NCI-H748 (cell line): ENCODE measurements around the gene NDUFS6.

Source experiments
- DNase-seq: peaks from one replicate; lab custom pipeline; 2025; ENCODE audit not compliant: unreplicated experiment; lab: John Stamatoyannopoulos, UW

Gene NDUFS6

DNA sequence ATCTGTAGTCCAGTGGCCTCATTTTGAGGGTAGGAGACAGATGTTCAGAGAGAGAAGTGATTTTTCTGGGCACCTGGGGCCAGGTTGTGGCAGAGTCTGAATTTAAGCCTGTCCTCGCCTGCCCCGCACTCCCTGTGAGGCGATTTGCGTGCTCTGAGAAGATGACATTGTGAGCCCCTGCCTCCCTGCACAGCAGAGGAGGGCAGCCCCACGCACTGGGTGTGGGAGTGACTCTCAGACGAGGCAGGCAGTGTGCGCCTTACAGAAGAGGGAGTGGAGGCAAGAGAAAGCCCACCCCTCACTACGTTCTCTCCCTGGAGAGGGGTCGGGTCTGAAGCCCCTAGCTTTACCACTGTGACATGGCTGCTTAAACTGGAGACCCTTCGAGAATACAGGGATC lies 45.8 kb downstream of the NDUFS6 start:
- no peak for DNase-seq

DNA sequence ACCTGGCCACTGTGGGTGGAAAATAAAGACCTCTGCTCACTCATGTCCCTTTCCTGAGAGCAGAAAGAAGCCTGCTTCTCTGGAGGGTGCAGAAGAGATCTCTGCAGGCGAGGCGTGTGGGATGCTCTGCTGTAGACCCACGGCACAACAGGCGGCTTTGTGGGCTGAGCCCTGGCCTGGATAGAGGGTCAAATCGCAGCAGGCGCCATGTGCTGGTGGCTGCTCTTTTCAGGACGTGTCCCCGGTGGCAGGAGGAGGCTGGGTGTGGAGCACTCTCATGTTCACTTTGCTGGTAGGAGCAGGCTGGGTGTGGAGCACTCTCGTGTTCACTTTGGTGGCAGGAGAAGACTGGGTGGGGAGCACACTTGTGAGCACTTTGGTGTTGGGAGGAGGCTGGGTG lies 46.4 kb downstream of the NDUFS6 start:
- DNase-seq: no peak

DNA sequence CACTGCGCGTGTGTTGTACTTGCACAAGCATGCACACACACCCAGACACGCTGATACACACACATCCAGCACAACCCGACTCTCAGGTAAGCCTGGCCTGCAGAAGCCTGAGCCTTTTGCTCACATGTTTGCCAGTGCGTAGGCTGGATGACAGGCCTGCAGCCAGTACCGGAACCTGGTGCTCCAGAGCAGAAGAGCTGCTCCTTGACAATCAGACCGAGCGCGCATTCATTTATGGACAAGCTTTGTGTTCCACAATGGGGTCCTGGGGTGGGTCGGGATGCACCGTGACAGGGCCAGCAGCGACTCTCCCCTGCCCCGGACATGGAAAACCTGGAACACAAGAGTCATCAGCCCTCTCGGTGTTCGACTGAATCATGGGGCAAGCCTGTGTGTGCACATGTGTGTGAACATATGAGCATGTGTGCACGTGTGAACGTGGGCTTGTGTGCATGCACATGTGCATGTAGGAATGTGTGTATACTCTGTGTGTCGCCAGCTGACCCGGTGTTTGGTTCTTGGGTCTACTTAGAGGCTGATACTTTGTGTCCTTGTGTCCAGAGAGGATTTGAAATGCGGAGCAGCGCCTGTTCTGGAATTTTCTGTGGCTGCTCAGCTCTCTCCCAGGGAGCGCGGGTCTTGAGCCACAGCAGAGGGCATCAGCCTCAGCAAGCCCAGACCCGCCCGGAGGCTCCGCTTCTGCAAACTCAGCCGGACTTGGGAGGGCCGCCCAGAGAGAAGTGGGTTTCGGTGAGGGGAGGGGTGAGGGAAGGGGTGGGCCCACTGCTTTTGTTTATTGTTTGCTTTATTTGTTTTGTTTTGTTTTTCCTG lies 49.3 kb downstream of the NDUFS6 start:
- DNase-seq: no peak

DNA sequence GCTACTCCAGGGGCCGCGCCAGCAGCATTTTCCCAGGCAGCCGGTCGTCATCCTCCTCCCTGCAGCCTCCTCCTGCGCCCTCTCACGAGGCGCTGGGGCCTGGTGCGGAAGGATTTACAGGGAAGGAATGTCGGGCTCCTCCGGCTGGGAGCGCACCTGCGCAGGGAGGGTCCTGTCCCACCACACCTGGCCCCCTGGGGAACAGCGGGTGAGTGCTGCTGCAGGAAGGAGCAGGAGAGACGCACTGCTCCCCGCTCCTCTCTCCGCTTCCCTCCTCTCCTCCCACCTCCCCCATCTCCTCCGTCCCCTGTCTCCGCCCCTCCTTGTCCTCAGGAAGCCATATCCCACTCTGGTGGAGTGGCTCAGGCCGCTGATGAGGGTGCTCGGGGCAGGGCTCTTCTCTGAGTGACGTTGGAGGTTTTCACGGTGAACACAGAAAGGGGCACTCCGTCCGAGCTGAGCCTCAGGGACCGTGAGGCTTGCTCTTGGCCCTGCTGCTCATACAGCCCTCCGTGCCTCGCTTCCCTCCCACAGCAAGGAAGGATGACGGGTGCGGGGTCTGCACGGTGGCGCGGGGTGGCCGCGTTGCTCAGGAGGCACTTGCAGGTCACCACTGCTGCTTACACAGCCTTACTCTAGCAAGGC lies 50.2 kb downstream of the NDUFS6 start:
- DNase-seq: no peak

DNA sequence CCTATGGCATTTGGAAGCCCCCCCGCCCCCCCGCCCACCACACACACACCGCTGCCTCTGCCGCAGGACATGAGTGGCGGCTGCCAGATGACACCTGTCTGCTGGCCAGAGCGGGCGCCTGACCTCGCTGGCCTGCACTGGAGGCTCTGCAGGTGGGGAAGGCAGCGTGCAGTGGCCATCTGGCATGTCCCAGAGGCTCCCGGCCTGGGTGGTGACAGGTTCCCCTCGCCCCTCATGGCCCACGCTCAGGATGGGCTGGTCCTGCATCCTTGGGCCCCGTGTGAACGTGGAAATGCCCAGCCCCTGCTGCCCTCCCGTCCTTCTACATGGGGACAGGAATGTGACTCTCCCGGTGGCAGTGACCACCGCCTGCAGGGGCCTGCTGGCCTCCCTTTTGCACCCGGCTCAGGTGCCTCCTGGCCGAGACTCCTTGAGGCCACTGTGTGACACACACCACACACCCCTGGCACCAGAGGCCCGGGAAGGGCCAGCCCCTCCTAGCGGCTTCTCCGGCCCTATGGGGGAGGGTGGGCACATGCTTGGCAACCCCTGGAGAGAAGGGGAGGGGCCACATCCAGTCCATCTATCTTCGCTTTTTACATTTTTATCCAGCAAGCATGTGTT lies 51.2 kb downstream of the NDUFS6 start:
- DNase-seq: no peak

DNA sequence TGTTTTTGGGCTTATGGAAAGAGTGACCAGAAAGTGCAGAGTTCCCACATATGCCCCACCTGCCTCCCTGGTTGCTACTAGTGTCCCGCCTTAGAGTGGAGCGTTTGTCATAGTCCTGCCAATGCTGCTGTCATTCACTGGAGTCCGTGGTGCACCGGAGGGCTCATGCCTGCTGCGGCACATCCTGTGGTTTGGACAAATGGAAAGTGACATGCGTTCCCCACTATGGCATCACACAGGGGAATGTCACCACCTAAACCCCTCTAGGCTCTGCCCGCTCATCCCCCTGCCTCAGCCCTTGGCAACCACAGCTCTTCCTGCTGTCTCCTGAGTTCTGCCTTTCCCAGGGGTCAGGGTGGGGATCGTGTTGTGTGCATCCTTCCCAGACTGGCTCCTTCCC lies 52.3 kb downstream of the NDUFS6 start:
- DNase-seq: peak; percentile 37

DNA sequence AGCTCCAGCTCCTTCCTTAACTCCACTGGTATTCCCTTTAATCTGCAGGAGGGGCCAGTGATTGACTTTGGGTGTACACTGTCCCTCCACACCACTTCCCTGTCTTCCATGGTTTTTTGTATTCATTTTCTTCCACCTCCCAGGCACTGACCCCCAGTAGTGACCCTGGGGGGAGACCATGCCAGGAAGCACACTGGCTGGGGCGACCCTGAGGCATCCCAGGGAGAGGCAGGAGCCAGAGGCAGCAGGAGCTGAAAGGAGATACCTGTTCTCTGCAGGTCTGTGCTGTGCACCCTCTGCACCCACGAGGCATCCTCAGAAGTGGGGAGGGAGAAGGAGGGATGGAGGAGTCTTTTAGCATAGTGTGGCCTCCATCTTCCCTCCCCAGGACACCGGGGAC lies 53.9 kb downstream of the NDUFS6 start:
- DNase-seq: no peak

DNA sequence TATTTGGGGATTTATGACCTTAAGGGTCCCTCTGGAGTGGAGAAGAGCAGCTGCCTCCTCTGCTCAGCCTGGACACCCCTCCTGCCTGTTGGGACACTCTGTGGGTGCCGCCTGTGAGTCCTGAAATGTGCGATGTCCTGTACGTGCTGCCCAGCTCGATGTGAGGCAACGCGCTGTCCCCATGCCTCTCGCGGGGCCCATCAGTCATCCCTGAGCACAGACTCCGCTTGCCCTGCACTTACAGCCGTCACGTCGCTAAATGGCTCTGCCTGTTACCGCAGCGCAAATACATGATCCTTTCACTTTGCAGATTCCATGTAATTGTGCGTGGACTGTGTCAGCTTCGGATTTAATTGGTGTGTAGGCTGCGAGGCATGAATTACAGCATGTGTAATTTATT lies 54.4 kb downstream of the NDUFS6 start:
- peak; percentile 67 for DNase-seq

DNA sequence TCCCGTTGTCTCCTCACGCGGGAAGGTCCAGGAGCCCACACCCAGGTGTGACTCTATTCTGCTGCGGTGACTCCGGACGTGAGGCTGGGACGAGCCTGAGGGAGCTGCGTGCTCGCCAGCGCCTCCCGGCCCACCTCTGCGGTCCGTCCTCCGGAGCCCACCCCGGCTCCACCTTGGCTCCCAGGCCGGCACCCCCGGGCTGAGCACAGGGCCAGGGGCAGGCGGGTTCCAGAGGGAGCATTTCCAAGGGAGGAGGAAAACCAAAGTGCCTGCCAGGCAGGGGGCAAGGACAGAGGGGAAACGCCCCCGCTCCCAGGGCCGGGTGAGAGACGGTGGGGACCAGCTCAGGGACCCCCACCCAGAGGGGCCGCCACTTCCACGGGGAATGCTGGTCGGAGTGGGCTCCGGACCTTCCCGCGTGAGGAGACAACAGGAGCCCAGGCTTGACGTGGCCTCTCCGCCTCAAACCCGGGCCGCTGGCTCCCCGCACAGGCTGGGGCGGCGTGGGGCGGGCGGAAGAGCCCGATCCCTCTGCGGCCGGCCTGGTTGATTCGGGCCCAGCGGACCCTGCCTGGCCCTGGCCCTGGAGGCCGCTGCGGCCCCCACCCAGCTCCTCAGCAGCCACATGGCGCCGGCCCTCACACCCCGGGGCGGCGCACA lies 55.5 kb downstream of the NDUFS6 start:
- no peak for DNase-seq

DNA sequence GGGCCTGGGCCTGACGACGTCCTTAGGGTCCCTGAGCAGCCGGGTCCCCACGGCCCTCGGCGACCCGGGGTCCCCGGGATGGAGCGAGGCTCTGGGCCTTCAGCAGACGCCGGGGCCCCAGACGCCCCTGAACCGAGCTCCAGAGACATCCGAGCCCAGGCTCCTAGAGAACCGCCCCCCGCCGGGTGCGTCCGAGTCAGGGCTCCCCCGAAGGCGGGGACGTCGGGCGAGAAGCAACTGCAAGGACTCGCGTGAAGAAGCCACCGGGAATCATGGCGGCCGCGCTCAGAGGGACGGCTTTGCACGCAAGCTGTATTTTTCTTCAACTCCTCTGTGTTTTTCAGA lies 56.0 kb downstream of the NDUFS6 start:
- DNase-seq: no peak

DNA sequence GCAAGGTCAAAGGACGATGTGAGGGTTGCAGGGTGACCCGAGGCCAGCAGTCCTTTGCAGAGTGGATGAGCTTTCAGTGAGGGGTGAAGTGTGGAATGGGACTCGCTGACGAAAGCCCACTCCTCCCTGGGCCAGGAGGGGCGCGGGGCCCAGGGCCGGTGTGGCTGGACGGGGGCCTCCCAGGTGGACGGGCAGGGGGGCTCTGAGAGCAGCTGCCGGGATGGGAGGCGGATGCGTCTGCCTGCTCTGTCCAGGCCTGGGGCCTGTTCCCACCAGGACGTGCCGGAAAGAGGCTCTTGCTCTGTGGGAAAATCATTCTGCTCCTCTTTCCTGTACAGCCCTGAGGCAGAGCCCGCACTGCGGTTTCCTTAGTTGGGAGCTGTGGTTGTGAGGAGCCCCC lies 57.2 kb downstream of the NDUFS6 start:
- no peak for DNase-seq

DNA sequence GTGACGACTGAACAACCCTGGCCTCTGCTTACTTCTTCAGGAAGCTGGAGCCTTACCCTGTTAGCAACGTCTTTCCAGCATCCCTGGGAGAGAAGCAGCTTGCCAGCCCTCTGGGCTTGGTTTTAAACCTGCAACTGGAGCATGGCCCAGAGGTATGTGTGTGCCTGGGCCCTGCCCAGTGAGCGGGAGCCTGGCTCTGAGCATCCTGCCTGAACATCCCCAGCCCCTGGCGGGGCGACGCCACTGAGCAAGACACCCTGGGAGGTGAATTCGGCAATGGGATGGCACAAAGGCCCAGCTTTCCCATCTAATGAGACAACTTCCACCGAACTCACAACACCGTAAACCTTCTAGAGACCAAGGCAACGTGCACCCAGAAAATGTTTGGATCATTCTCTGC lies 57.9 kb downstream of the NDUFS6 start:
- DNase-seq: no peak

DNA sequence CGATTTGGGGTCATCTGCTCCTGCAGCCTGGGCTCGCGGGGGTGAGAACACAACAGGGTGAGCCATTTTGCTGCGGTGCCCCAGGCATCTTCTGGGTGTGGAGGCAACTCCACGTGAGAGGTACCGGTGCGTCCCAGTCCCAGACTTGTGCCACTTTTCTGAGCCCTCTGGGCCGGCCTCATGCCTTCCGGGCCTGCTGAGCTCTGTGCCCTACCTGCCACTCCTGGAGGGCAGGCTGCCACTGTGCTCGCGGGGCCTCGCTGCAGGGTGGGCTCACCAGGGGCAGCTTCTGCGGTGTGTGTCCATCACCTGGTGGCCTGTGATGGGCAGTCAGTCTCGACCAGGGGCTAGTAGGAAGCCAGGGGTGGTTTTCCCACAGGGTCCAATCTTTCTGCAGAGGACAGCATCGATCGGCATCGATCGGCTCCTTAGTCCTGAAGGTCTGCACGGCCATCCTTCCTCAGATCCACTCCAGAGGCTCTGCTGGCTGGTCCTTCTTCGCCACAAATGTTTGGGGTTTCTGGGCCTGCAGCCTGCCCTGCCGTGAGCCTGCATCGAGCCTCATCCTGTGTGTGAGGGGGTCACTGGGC lies 58.9 kb downstream of the NDUFS6 start:
- no peak for DNase-seq

DNA sequence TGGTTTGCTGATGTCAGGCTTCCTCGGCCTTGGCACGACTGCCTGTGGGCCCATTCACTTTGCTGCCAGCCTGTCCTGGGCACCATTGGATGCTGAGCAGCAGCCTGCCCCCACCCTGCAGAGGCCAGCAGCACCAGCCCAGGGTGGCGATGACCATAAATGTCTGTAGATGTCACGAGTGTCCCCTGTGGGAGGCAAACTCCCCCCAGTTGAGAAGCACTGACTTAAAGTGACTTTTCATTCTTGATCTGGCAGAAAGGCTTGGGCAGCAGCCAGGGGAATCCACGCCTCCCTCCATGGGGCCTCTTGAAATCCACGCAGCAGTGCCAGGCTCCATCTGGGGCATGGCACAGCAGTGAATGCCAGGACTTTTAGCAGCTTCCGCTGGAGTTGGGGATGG lies 59.7 kb downstream of the NDUFS6 start:
- no peak for DNase-seq

DNA sequence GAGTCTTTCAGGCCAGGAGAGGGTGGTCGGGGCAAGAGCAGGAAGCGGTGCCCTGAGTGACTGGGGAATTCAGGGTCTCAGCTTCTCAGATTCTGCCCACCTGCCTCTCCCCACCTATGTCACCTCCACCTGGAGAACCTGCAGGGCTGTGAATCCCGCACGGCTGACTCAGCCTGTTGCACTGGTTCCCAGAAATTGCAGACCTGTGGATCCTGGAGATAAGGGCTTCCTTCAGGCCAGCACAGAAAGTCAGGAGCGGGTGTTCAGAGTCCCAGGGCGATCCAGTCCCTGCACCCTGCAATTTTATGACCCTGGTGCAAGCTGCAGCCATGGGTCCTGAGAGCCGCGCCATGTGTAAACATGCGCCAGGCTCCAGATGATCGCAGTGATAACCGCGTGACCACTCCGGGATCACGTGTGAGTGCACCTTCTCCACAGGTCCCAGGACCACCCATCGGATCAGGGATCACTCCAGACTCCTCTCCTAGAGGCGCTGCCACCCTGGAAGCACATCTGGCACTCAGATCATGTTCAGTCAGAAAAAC lies 63.8 kb downstream of the NDUFS6 start:
- DNase-seq: peak; percentile 53

DNA sequence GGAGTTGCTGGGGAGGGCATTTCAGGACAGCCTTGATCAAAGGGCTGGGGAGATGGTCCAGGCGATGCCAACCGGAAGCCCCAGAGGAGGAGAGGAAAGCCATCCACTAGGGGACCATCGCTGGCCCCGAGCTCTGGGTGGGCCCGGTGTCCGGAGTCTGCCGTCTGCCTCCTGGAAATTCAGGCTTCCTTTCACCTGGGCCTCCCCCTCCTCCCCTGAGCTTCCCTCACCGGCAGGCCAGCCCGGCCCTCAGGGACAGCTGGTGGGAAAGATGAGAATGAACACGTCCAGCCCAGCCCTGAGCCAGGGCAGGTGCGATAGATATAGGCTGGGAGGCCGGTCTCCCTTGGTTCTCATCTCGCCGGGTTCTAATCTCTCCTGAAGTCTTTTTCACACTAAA lies 64.3 kb downstream of the NDUFS6 start:
- DNase-seq: no peak
